Heart left ventricle (tissue), 16 donors: ENCODE measurements around the gene ME1. TPM values are rescaled to one million over a fixed set of nuclear protein-coding genes. Genes with fewer than 3 reads are reported as not detected.

Experiments
- ATAC-seq, 4 donors: fragments of 200-7000 bp; cut with Tn5 transposase; one replicate each; pipeline ENCODE4 v1.9.1; 2020 to 2022; ENCODE audit warnings: moderate library complexity in 4 of 4, mild to moderate bottlenecking in 3 of 4, moderate number of reproducible peaks in 1 of 4
- DNase-seq, 5 donors: peaks; one replicate each; pipeline ENCODE4 v3.0.0-alpha.2; 2020
- H3K27ac ChIP-seq, 12 donors: fragments of 200-600 bp; sonication (generic) in 4 of 12; one replicate each; pipeline versions ENCODE4 v1.5.0 to v1.8.0; 2016 to 2022; ENCODE audit warnings: mild to moderate bottlenecking in 2 of 12
- H3K27me3 ChIP-seq, 9 donors: fragments of 200-600 bp; sonication (generic) in 2 of 9; one replicate each; pipeline versions ENCODE4 v1.5.1 to v1.8.0; 2016 to 2022; ENCODE audit warnings: mild to moderate bottlenecking in 3 of 9
- H3K36me3 ChIP-seq, 9 donors: fragments of 200-600 bp; sonication (generic) in 2 of 9; one replicate each; pipeline versions ENCODE4 v1.5.0 to v1.8.0; 2018 to 2022; ENCODE audit warnings: mild to moderate bottlenecking in 2 of 9
- H3K4me1 ChIP-seq, 12 donors: fragments of 200-600 bp; sonication (generic) in 4 of 12; one replicate each; pipeline versions ENCODE4 v1.5.0 to v1.8.0; 2016 to 2022; ENCODE audit warnings: mild to moderate bottlenecking in 3 of 12
- H3K4me3 ChIP-seq, 12 donors: fragments of 200-600 bp; sonication (generic) in 4 of 12; one replicate each; pipeline versions ENCODE4 v1.5.0 to v1.8.0; 2017 to 2022; ENCODE audit warnings: mild to moderate bottlenecking in 9 of 12, moderate library complexity in 4 of 12
- H3K9me3 ChIP-seq, 12 donors: fragments of 200-600 bp; sonication (generic) in 4 of 12; one replicate each; pipeline versions ENCODE4 v1.5.0 to v1.8.0; 2016 to 2022; ENCODE audit warnings: mild to moderate bottlenecking in 1 of 12
- CTCF ChIP-seq, 12 donors: fragments of 200-600 bp; sonication (generic) in 4 of 12; IDR thresholded peaks; one replicate each; pipeline versions ENCODE4 v1.5.0 to v1.8.0; 2018 to 2022; ENCODE audit warnings: antibody characterized with exemption in 12 of 12, mild to moderate bottlenecking in 5 of 12
- POLR2A ChIP-seq, 2 donors: fragments of 450-650 bp; IDR thresholded peaks; one replicate each; pipeline ENCODE4 v1.6.1; 2017; ENCODE audit warnings: antibody characterized with exemption in 2 of 2, mild to moderate bottlenecking in 2 of 2, moderate library complexity in 2 of 2
- WGBS, 4 donors: extraction: QIAGEN DNeasy Blood & Tissue Kit in 2 of 4; methylation state at CpG; one replicate each; pipeline versions ENCODE4 v1.1.5 to v1.1.7; 2013 to 2018; 5-methylcytosine and 5-hydroxymethylcytosine counted together
- intact Hi-C, 10 donors: fragments of 100-400 bp; cut with DNase I; formaldehyde crosslinking; loops; one replicate each; pipeline versions ENCODE4 v1.11.1 to v1.14.2; 2022
- polyA plus RNA-seq, 2 donors: library from polyadenylated mRNA; stranded (reverse); fragments of 200-250 nt; gene quantifications; one replicate each; pipeline ENCODE4 v1.2.3, GENCODE V29; 2013
- total RNA-seq, 9 donors: library from RNA; depleted of rRNA in 2 of 9; stranded (reverse); fragments of >200 nt in 2 of 9; fragmentation: NEBNext Ultra II Directional in 3 of 9; extraction: Animal tissue kit (Norgen Biotek cat#: 25700) in 3 of 9; gene quantifications; one replicate each; pipeline versions ENCODE4 v1.1.0 to v1.2.4, GENCODE V29; 2016 to 2023
- donor health status: ischemic (EF 13 %, LVEDD 7.1; RV severe dilation, severe dysfunction).
- donor health status: healthy with polysubstance abuse.
- donor health status: DM: no; HTN: yes; CAD: no.
- donor health status: DM: no; HTN: no; CAD: no.
- donor health status: ischemic (EF 25% LVEDD 6.9; RV normal size, moderate dysfunction).
- donor health status: ischemic (EF 25% LVEDD 5.7; RV mildly dilated, moderate dysfunction).
- donor health status: healthy.
- donor health status: DM: yes; HTN: yes; CAD: no.
- donor health status: ischemic (EF 35%, LVEDD 5.7; RV mildly dilated, moderate dysfunction).
- donor health status: nonischemic (EF 11% LVEDD 7.7; RV severe dilation, severe dysfunction).
- donor health status: DM: yes; HTN: yes; CAD: no.
- donor health status: PGD.
- donor health status: ischemic (EF 29% LVEDD 5.4; RV normal size, mild dysfunction).
- donor health status: nonischemic (EF 23%, LVEDD 6.1; RV moderate dilation, normal function).

Gene ME1
- total and polyA plus RNA-seq, 11 donors = 7.0 to 28.5 (median 18.1) TPM

- H3K27ac ChIP-seq = no peak overlapping the region
- TF ChIP-seq POLR2A (IDR thresholded peaks at IDR 0.05) = no peak
- TF ChIP-seq CTCF (IDR thresholded peaks at IDR 0.05) = no peak
- no peaks in the 10 kb centered on the region for H3K27me3 ChIP-seq
- intact Hi-C loops = no loop called here
- 70 to 77% (median 76%) methylated on average over 6 of the region's 6 CpGs for WGBS, 4 donors
- no peak overlapping the region for H3K4me3 ChIP-seq
- ATAC-seq = no peak
- DNase-seq = no peak
- H3K36me3 ChIP-seq = no peaks in the 10 kb centered on the region
- no peaks in the 10 kb centered on the region for H3K4me1 ChIP-seq
- no peaks in the 10 kb centered on the region for H3K9me3 ChIP-seq
Observed at GRCh38 chr6:83270971-83271719, 159.7 kb downstream of the ME1 start.

GRCh38 chr6:83265384-83265783 lies 165.5 kb downstream of the ME1 start:
- intact Hi-C loops = no loop called here
- H3K4me1 ChIP-seq = no peaks in the 10 kb centered on the region
- H3K36me3 ChIP-seq = no peaks in the 10 kb centered on the region
- no peaks in the 10 kb centered on the region for H3K27me3 ChIP-seq
- 81 to 98% (median 89%) methylated on average over 2 of the region's 2 CpGs for WGBS, 4 donors
- no peak for ATAC-seq
- DNase-seq = no peak
- peaks cover 0 to 3% (median 0%) of the 10 kb centered on the region in 12 donors for H3K9me3 ChIP-seq
- no peak overlapping the region for H3K4me3 ChIP-seq
- no peak overlapping the region for H3K27ac ChIP-seq
- TF ChIP-seq CTCF (IDR thresholded peaks at IDR 0.05) (no peak), POLR2A (IDR thresholded peaks at IDR 0.05) (no peak)

- no peak for ATAC-seq
- intact Hi-C loops = no loop called here
Observed at GRCh38 chr6:83260577-83260976, 170.3 kb downstream of the ME1 start.

GRCh38 chr6:83258517-83258916 lies 172.3 kb downstream of the ME1 start:
- no peaks in the 10 kb centered on the region for H3K36me3 ChIP-seq
- peaks cover 0 to 5% (median 0%) of the 10 kb centered on the region in 12 donors for H3K4me1 ChIP-seq
- H3K27me3 ChIP-seq = no peaks in the 10 kb centered on the region
- ATAC-seq (peak in 1 of 4 donors; percentile 48), DNase-seq (no peak)
- peaks cover 0 to 3% (median 0%) of the 10 kb centered on the region in 12 donors for H3K9me3 ChIP-seq
- 23 to 52% (median 36%) methylated on average over 1 of the region's 1 CpG for WGBS, 4 donors
- intact Hi-C loops = no loop called here
- no peak overlapping the region for H3K4me3 ChIP-seq
- TF ChIP-seq CTCF (IDR thresholded peaks at IDR 0.05) (no peak), POLR2A (IDR thresholded peaks at IDR 0.05) (no peak)
- no peak overlapping the region for H3K27ac ChIP-seq

More at GRCh38 chr6:83260577-83260976, 170.3 kb downstream of the ME1 start:
- Histone ChIP-seq H3K27ac (no peak overlapping the region), H3K27me3 (no peaks in the 10 kb centered on the region), H3K4me3 (no peak overlapping the region), H3K4me1 (peaks cover 0 to 5% (median 0%) of the 10 kb centered on the region in 12 donors), H3K9me3 (peaks cover 0 to 3% (median 0%) of the 10 kb centered on the region in 12 donors), H3K36me3 (no peaks in the 10 kb centered on the region)
- no peak for DNase-seq
- TF ChIP-seq POLR2A (IDR thresholded peaks at IDR 0.05) = no peak
- no peak for TF ChIP-seq CTCF (IDR thresholded peaks at IDR 0.05)
